DOHH2 (cell line): ENCODE data around the gene CCNA2.

Experiments used
- H3F3A ChIP-seq: fragments of 200-600 bp; sonication (generic), shearing (Covaris generic); 2 replicates; pipeline ENCODE4 v1.6.0; 2016; ENCODE audit warnings: antibody characterized with exemption, mild to moderate bottlenecking; ENCODE audit not compliant: control insufficient read depth, insufficient read depth
- H3K27ac ChIP-seq: fragments of 200-600 bp; sonication (generic); 2 replicates; pipeline ENCODE4 v1.5.1; 2014; ENCODE audit warnings: low read depth, mild to moderate bottlenecking, low read length, moderate library complexity
- H3K27me3 ChIP-seq: fragments of 200-600 bp; sonication (generic); 2 replicates; pipeline ENCODE4 v1.6.1; 2014; ENCODE audit warnings: mild to moderate bottlenecking, low read length, mixed read lengths; ENCODE audit not compliant: control insufficient read depth
- H3K36me3 ChIP-seq: fragments of 200-600 bp; sonication (generic); 2 replicates; pipeline ENCODE4 v1.6.1; 2014; ENCODE audit warnings: mild to moderate bottlenecking, low read length, moderate library complexity, mixed read lengths; ENCODE audit not compliant: control insufficient read depth
- H3K4me1 ChIP-seq: fragments of 200-600 bp; sonication (generic); 2 replicates; pipeline ENCODE4 v1.6.1; 2014; ENCODE audit warnings: mild to moderate bottlenecking, low read length, mixed read lengths; ENCODE audit not compliant: control insufficient read depth
- H3K4me2 ChIP-seq: fragments of 200-600 bp; sonication (generic); 2 replicates; pipeline ENCODE4 v1.6.0; 2014; ENCODE audit warnings: mild to moderate bottlenecking, low read length, moderate library complexity
- H3K4me3 ChIP-seq: fragments of 200-600 bp; sonication (generic); 2 replicates; pipeline ENCODE4 v1.5.1; 2014; ENCODE audit warnings: mild to moderate bottlenecking, low read length, mixed read lengths
- H3K79me2 ChIP-seq: fragments of 200-600 bp; sonication (generic); 2 replicates; pipeline ENCODE4 v1.6.1; 2014; ENCODE audit warnings: mild to moderate bottlenecking, low read length, mixed read lengths; ENCODE audit not compliant: control insufficient read depth
- H3K9me2 ChIP-seq: fragments of 200-600 bp; sonication (generic); replicated peaks from 2 replicates; pipeline ENCODE4 v1.6.1; 2014; ENCODE audit warnings: mild to moderate bottlenecking, low read length, mixed read lengths; ENCODE audit not compliant: control insufficient read depth
- H3K9me3 ChIP-seq: fragments of 200-600 bp; sonication (generic); 2 replicates; pipeline ENCODE4 v1.6.1; 2014; ENCODE audit warnings: antibody characterized with exemption, low read length, mixed read lengths; ENCODE audit not compliant: control insufficient read depth, insufficient read depth
- H4K20me1 ChIP-seq: fragments of 200-600 bp; sonication (generic); 2 replicates; pipeline ENCODE4 v1.6.0; 2014; ENCODE audit warnings: low read depth, mild to moderate bottlenecking, antibody characterized with exemption, low read length, moderate library complexity; ENCODE audit not compliant: control insufficient read depth, insufficient read depth
- EZH2phosphoT487 ChIP-seq: fragments of 200-600 bp; sonication (generic); IDR thresholded peaks from 2 replicates; pipeline ENCODE4 v1.6.1; 2017; ENCODE audit warnings: borderline replicate concordance, mild to moderate bottlenecking, antibody characterized with exemption, low read length, moderate library complexity, mixed read lengths
- TF ChIP-seq, protein P1 (sequence below): fragments of 200-600 bp; sonication (generic); IDR thresholded peaks from one replicate; pipeline ENCODE4 v1.5.1; 2014; ENCODE audit warnings: antibody characterized with exemption, mild to moderate bottlenecking, low read depth, low read length; ENCODE audit not compliant: poor library complexity, severe bottlenecking

CCNA2 gene

DNA sequence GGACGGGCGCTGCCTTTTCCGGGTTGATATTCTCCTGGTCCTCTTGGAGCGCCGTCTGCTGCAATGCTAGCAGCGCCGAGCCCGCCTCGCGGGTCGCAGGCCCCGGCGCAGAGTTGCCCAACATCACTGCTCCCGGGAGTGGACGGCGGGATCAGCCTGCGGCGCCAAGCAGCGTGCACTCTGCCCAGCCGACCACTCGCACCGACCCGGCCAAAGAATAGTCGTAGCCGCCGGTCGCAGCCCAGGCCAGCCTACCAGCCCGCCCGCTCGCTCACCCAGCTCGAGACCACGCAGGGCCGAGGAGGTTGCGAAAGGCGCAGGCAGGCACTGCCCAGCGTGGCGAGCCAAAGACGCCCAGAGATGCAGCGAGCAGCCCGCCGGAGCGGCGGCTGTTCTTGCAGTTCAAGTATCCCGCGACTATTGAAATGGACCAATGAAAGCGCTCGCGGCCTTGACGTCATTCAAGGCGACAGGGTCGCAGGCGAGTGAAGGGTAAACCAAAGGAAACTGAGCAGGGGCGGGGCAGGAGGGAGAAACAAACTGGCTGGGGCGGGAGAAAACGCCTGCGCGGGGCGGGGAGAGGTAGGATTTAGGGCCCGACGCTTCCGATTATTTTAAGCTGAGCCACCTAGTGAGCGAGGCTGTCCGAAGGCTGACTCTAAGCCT lies at the start of gene CCNA2:
Gene CCNA2 (minus strand): TSS at position 379 of the 666 bp plus-strand sequence. CDS start 255 bp downstream, at position 124.
- Histone ChIP-seq H3K79me2 (peaks cover 50% of the 10 kb centered on the region), H3K9me3 (no peaks in the 10 kb centered on the region), H3K4me2 (peak within 1 kb of the TSS; percentile 85), H3K27me3 (no peaks in the 10 kb centered on the region), H3K4me3 (peak within 1 kb of the TSS; percentile 98), H3F3A (peaks cover 28% of the 10 kb centered on the region), H3K4me1 (peaks cover 39% of the 10 kb centered on the region), H3K9me2 (no peaks in the 10 kb centered on the region), H3K27ac (peak within 1 kb of the TSS; percentile 82), H3K36me3 (peaks cover 55% of the 10 kb centered on the region), H4K20me1 (peaks cover 5% of the 10 kb centered on the region; the same call in 1 of the 2 replicates)
- no peak for TF ChIP-seq EZH2phosphoT487
- TF ChIP-seq, protein P1, sequence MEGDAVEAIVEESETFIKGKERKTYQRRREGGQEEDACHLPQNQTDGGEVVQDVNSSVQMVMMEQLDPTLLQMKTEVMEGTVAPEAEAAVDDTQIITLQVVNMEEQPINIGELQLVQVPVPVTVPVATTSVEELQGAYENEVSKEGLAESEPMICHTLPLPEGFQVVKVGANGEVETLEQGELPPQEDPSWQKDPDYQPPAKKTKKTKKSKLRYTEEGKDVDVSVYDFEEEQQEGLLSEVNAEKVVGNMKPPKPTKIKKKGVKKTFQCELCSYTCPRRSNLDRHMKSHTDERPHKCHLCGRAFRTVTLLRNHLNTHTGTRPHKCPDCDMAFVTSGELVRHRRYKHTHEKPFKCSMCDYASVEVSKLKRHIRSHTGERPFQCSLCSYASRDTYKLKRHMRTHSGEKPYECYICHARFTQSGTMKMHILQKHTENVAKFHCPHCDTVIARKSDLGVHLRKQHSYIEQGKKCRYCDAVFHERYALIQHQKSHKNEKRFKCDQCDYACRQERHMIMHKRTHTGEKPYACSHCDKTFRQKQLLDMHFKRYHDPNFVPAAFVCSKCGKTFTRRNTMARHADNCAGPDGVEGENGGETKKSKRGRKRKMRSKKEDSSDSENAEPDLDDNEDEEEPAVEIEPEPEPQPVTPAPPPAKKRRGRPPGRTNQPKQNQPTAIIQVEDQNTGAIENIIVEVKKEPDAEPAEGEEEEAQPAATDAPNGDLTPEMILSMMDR, result no peak

DNA sequence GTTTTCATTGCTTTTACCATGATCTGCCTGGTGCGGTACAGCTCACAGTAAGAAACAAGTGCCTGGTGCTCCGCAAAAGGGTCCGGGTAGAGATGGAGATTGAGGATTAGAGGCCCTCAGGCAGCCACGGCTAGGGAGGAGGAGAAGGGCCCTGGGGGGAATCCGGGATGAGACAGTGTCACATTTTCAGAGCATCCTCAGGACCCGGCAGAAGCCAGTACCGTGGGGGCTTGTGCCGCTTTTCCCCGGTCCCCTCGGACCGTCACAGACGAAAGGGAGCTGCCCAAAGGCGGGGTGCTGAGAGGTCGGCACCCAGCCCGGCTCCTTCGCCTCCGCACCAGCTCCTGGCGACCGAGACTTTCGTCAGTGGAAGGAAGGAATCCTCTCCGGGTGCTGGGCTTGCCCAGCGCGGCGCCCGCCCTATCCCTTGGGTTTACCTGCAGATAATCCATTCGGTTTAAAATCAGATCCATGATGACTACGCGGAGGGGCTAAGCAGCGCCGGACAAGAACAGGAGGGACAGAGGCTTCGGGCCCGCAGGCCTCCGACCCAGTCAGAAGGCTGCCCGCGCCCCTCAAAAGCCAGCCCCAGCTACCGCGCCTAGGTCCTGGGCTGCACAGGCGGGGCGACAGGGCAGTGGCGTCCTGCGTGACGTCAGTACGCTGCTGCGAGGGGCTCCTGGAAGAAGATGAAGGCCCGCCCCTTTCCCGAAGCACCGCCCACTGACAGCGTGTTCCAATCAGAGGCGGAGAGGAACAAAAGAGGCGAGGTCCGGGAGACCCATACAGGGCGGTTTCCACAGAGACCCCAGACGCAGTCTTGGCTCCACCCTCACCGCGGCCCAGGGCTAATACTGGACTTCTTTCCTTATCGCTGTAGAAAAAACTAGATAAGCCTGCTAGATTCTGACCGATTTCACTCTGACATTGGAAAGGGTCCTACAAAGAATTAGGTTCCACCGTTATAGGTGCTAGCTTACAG lies 46.4 kb upstream of the CCNA2 start, which contains the start of gene BBS7:
Gene BBS7 (minus strand): TSS at position 634 of the 982 bp plus-strand sequence. CDS start 161 bp downstream, at position 473.
- H3K4me1 ChIP-seq, result peaks cover 16% of the 10 kb centered on the region
- H3K27me3 ChIP-seq, result no peaks in the 10 kb centered on the region
- H3K4me2 ChIP-seq, result peak within 1 kb of the TSS; percentile 77
- H3K79me2 ChIP-seq, result peaks cover 16% of the 10 kb centered on the region
- H3K9me3 ChIP-seq, result no peaks in the 10 kb centered on the region
- H3F3A ChIP-seq, result no peaks in the 10 kb centered on the region
- no peak within 1 kb of the TSS for H3K27ac ChIP-seq
- TF ChIP-seq, protein P1, result no peak
- TF ChIP-seq EZH2phosphoT487, result no peak
- no peaks in the 10 kb centered on the region for H3K9me2 ChIP-seq
- H3K36me3 ChIP-seq, result peaks cover 23% of the 10 kb centered on the region
- H3K4me3 ChIP-seq, result peak within 1 kb of the TSS; percentile 96
- H4K20me1 ChIP-seq, result no peaks in the 10 kb centered on the region

DNA sequence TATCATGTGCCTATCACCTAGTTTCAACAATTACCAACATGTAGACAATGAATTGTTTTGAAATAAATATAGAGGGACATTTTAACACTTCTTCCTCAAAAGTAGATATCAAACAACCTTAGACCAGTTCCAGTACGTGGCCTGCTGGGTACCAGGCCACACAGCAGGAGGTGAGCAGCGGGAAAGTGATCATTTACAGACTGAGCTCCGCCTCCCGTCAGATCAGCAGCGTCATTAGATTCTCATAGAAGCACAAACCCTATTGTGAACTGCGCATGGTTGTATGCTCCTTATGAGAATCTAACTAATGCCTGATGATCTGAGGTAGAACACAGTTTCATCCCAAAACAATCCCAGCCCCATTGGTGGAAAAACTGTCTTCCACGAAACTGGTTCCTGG lies 40.1 kb upstream of the CCNA2 start:
- no peaks in the 10 kb centered on the region for H3F3A ChIP-seq
- H3K36me3 ChIP-seq, result peaks cover 43% of the 10 kb centered on the region
- H3K79me2 ChIP-seq, result peaks cover 2% of the 10 kb centered on the region
- no peaks in the 10 kb centered on the region for H4K20me1 ChIP-seq
- no peak overlapping the region for H3K27ac ChIP-seq
- H3K4me2 ChIP-seq, result no peak overlapping the region
- no peaks in the 10 kb centered on the region for H3K9me3 ChIP-seq
- TF ChIP-seq, protein P1, result no peak
- TF ChIP-seq EZH2phosphoT487, result no peak
- peaks cover 2% of the 10 kb centered on the region for H3K4me1 ChIP-seq
- H3K4me3 ChIP-seq, result no peak overlapping the region
- H3K27me3 ChIP-seq, result no peaks in the 10 kb centered on the region
- no peaks in the 10 kb centered on the region for H3K9me2 ChIP-seq
